Measurements from ENCODE around the gene SAMHD1. TPM values are rescaled to one million over a fixed set of nuclear protein-coding genes. Genes with fewer than 3 reads are reported as not detected.

Gene SAMHD1
- total and polyA plus RNA-seq, 9 of the 15 experiments (the other 6 are each of a cell fraction or from before 2014, with no cell fraction given): 6.8 to 20.4 (median 14.8) TPM

- TF ChIP-seq ZBTB12 (CRISPR knock-in tag; IDR thresholded peaks at IDR 0.05): no peak
- TF ChIP-seq ZNF398 (CRISPR knock-in tag; IDR thresholded peaks at IDR 0.05): no peak
- no peak for TF ChIP-seq EGR1 (conservative IDR thresholded peaks at IDR 0.05)
- no peak for TF ChIP-seq WHSC1 (IDR thresholded peaks at IDR 0.05; ENCODE audit: low read length)
Measured at GRCh38 chr20:36974660-36975059, 23.2 kb upstream of the SAMHD1 start (continued).

- Histone ChIP-seq H3K4me1 (replicated peaks in 1 of 2; ENCODE audit: control insufficient read depth in 2 of 2, insufficient read depth in 2 of 2, low read length in 2 of 2) (peaks cover 3 to 6% of the 10 kb centered on the region in 2 experiments; a peak in 2 of 5 replicates), H4K20me1 (replicated peaks; ENCODE audit: control insufficient read depth, insufficient read depth, low read length) (no peaks in the 10 kb centered on the region), H3K4me3 (no peak overlapping the region), H3K36me3 (ENCODE audit: control insufficient read depth, insufficient read depth, low read length) (no peaks in the 10 kb centered on the region), H3K79me2 (ENCODE audit: control insufficient read depth, insufficient read depth, low read length) (no peaks in the 10 kb centered on the region), H3K27ac (ENCODE audit: extremely low read depth, low read depth, low read length) (no peak overlapping the region), H3K9me1 (ENCODE audit: control insufficient read depth, insufficient read depth, low read length) (no peaks in the 10 kb centered on the region), H3K9me3 (replicated peaks; ENCODE audit: control insufficient read depth, insufficient read depth, low read depth, low read length) (no peaks in the 10 kb centered on the region), H3K9ac (ENCODE audit: insufficient read depth in 1 of 2, low read depth in 2 of 2, low read length in 2 of 2) (no peak overlapping the region), H3K27me3 (ENCODE audit: control insufficient read depth in 2 of 2, insufficient read depth in 2 of 2, low read length in 2 of 2) (no peaks in the 10 kb centered on the region), H2AFZ (ENCODE audit: low read depth, low read length) (no peak overlapping the region), H3K4me2 (ENCODE audit: insufficient read depth, low read length) (no peak overlapping the region)
- FAIRE-seq (no peak), DNase-seq (ENCODE audit: extremely low read depth in 1 of 4, low spot score in 3 of 4) (no peak), ATAC-seq (no peak)
- BruUV-seq (replicated peaks): no TSS peak
- in situ Hi-C loops (cut with MboI) (no loop called here), intact Hi-C loops (cut with micrococcal nuclease) (no loop called here)
- 40% methylated on average over 1 of the region's 1 CpG for WGBS (ENCODE audit: insufficient coverage, low coverage, missing lambda C conversion rate)
- ChIA-PET POLR2A (no interaction called here), CTCF (ENCODE audit: low intra/inter-chr PET ratio) (no interaction called here)
- peak in 1 of 2 experiments; percentile 20; a peak in 1 of 4 replicates for TF ChIP-seq KDM1A (IDR thresholded peaks at IDR 0.05)
- no peak for TF ChIP-seq IRF1 (CRISPR knock-in tag; IDR thresholded peaks at IDR 0.05; ENCODE audit: borderline replicate concordance)
Measured at GRCh38 chr20:36971103-36971502, 19.6 kb upstream of the SAMHD1 start.

All from K562 (cell line).